CD8-positive, alpha-beta memory T cell (primary cell): ENCODE measurements around the gene PLA2G12A. TPM values are rescaled to one million over a fixed set of nuclear protein-coding genes. Genes with fewer than 3 reads are reported as not detected.

ENCODE experiments used
- CTCF ChIA-PET: fragments of 350-600 bp; sonication (Branson Sonifier 250); formaldehyde crosslinking; loops from one replicate; lab custom pipeline; 2021; ENCODE audit warnings: antibody characterized with exemption; lab: Charles Lee
- POLR2A ChIA-PET: fragments of 350-600 bp; sonication (Branson Sonifier 250); formaldehyde crosslinking; loops from one replicate; lab custom pipeline; 2021; ENCODE audit warnings: antibody characterized with exemption; lab: Charles Lee
- DNase-seq, 5 donors: peaks; one replicate each; pipeline versions ENCODE4 v3.0.0 to v3.0.0-alpha.2; 2020 to 2022; ENCODE audit warnings: mixed read lengths in 1 of 5
- H3K27ac ChIP-seq: one replicate; pipeline ENCODE4 v1.7.0; 2013; ENCODE audit warnings: low read depth, mild to moderate bottlenecking, low read length, moderate library complexity
- H3K27me3 ChIP-seq: 2 replicates; pipeline ENCODE4 v1.7.0; 2013; ENCODE audit warnings: low read length, mild to moderate bottlenecking; ENCODE audit not compliant: insufficient read depth, poor library complexity, severe bottlenecking
- H3K36me3 ChIP-seq: 2 replicates; pipeline ENCODE4 v1.7.0; 2013; ENCODE audit warnings: mild to moderate bottlenecking, low read length, moderate library complexity; ENCODE audit not compliant: insufficient read depth
- H3K4me1 ChIP-seq: 2 replicates; pipeline ENCODE4 v1.7.0; 2013; ENCODE audit warnings: mild to moderate bottlenecking, low read length, moderate library complexity; ENCODE audit not compliant: insufficient read depth
- H3K4me3 ChIP-seq: 2 replicates; pipeline ENCODE4 v1.7.0; 2013; ENCODE audit warnings: mild to moderate bottlenecking, low read length
- H3K9me3 ChIP-seq: 2 replicates; pipeline ENCODE4 v1.7.0; 2013; ENCODE audit warnings: mild to moderate bottlenecking, low read length
- H3K27ac Mint-ChIP-seq, 8 donors: one replicate each; pipeline ENCODE4 v1.8.0; 2020 to 2021; ENCODE audit warnings: mixed read lengths in 8 of 8, mild to moderate bottlenecking in 6 of 8, inconsistent platforms in 3 of 8, moderate library complexity in 3 of 8
- H3K27me3 Mint-ChIP-seq, 2 donors: one replicate each; pipeline ENCODE4 v1.8.0; 2020 to 2021; ENCODE audit warnings: mixed read lengths in 2 of 2, mild to moderate bottlenecking in 1 of 2, moderate library complexity in 1 of 2
- H3K36me3 Mint-ChIP-seq, 3 donors: one replicate each; pipeline ENCODE4 v1.8.0; 2020 to 2021; ENCODE audit warnings: mixed read lengths in 3 of 3, inconsistent platforms in 1 of 3, mild to moderate bottlenecking in 1 of 3
- H3K4me1 Mint-ChIP-seq, 3 donors: one replicate each; pipeline ENCODE4 v1.8.0; 2020 to 2021; ENCODE audit warnings: mixed read lengths in 3 of 3, inconsistent platforms in 1 of 3, mild to moderate bottlenecking in 1 of 3
- H3K4me3 Mint-ChIP-seq, 7 donors: one replicate each; pipeline ENCODE4 v1.8.0; 2020 to 2021; ENCODE audit warnings: mixed read lengths in 7 of 7, mild to moderate bottlenecking in 6 of 7, moderate library complexity in 4 of 7, inconsistent platforms in 2 of 7
- H3K9me3 Mint-ChIP-seq, 5 donors: one replicate each; pipeline ENCODE4 v1.8.0; 2020 to 2022; ENCODE audit warnings: mixed read lengths in 5 of 5, mild to moderate bottlenecking in 3 of 5, moderate library complexity in 2 of 5, inconsistent platforms in 1 of 5
- polyA plus RNA-seq: library from polyadenylated mRNA; unstranded; fragments of 300-500 nt; fragmentation: Illumina TruSeq; gene quantifications from one replicate; pipeline ENCODE4 v1.2.3, GENCODE V29; 2021
- total RNA-seq, 2 experiments: library from RNA; stranded (reverse); gene quantifications; one replicate each; pipeline ENCODE4 v1.2.3, GENCODE V29; 2021

PLA2G12A gene
- total and polyA plus RNA-seq, 3 experiments from 2014 or later = 16.8 to 44.5 (median 23.0) TPM

GRCh38 chr4:109673303-109673702 lies 56.6 kb downstream of the PLA2G12A start:
- Mint-ChIP-seq H3K36me3 (peaks cover 12 to 52% (median 18%) of the 10 kb centered on the region in 3 donors), H3K4me1 (peaks cover 31 to 64% (median 40%) of the 10 kb centered on the region in 3 donors), H3K27ac (no peak overlapping the region), H3K27me3 (no peaks in the 10 kb centered on the region), H3K9me3 (peaks cover 0 to 7% (median 3%) of the 10 kb centered on the region in 5 donors), H3K4me3 (peak overlapping the region in 1 of 7 donors; percentile 13)
- ChIA-PET CTCF (interaction anchor here (1.5 kb wide), 1 partner anchor 11 kb away, joined by 3 read pairs; no protein-coding TSS in a partner anchor), POLR2A (no interaction called here)
- H3K27me3 ChIP-seq = no peaks in the 10 kb centered on the region
- H3K4me1 ChIP-seq = peaks cover 16% of the 10 kb centered on the region
- H3K27ac ChIP-seq = no peak overlapping the region
- no peak for DNase-seq
- H3K9me3 ChIP-seq = no peaks in the 10 kb centered on the region
- H3K36me3 ChIP-seq = no peaks in the 10 kb centered on the region
- H3K4me3 ChIP-seq = no peak overlapping the region

DNA sequence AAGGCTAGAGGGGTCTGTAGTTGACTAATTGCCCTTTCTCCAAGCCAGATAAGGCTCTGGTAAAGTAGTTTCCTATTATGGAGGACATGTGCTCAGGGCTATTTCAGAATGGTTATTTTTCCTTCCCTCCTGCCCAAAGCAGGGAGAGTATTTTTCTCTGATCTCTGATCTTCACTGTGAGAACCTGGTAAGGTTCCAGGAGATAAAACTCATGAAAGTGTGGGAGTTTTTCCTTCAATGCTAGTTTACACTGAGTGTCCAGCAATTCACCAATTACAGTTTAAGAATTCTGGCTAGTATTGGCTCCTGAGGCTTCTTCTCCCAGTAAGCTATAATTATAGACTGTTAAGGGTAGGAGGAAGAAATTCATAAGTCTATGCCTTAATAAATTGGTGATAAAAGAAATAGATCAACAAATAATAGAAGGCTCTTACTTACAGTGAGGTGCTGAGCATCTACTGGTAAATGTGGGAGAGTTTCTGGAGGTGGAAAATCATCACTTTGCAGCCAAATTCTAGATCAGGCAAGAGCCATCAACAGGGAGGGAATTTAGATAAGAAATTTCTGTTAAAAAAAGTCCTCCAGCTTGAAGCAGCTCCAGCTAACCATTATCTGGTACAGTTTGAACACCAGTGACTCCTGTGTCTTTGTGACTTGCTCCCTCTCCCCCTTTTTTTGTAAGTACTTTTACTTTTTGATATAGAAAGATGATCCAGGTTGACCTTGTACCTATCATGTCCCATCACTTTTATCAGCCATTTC lies 57.5 kb downstream of the PLA2G12A start:
- Histone ChIP-seq H3K36me3 (no peaks in the 10 kb centered on the region), H3K4me1 (peaks cover 21% of the 10 kb centered on the region), H3K4me3 (no peak overlapping the region), H3K27ac (no peak overlapping the region), H3K9me3 (no peaks in the 10 kb centered on the region), H3K27me3 (no peaks in the 10 kb centered on the region)
- H3K27ac Mint-ChIP-seq = no peak overlapping the region
- peaks cover 0 to 7% (median 3%) of the 10 kb centered on the region in 5 donors for H3K9me3 Mint-ChIP-seq
- no peak for DNase-seq
- no peak overlapping the region for H3K4me3 Mint-ChIP-seq
- peaks cover 37 to 73% (median 49%) of the 10 kb centered on the region in 3 donors for H3K4me1 Mint-ChIP-seq
- H3K36me3 Mint-ChIP-seq = peaks cover 12 to 51% (median 18%) of the 10 kb centered on the region in 3 donors
- H3K27me3 Mint-ChIP-seq = no peaks in the 10 kb centered on the region
- CTCF ChIA-PET = interaction anchor here (1.8 kb wide), 1 partner anchor 26 kb away, joined by 4 read pairs; no protein-coding TSS in a partner anchor
- POLR2A ChIA-PET = no interaction called here

GRCh38 chr4:109671350-109671749 lies 58.5 kb downstream of the PLA2G12A start:
- POLR2A ChIA-PET = no interaction called here
- Mint-ChIP-seq H3K27me3 (no peaks in the 10 kb centered on the region), H3K4me1 (peaks cover 44 to 73% (median 50%) of the 10 kb centered on the region in 3 donors), H3K4me3 (no peak overlapping the region), H3K36me3 (peaks cover 10 to 46% (median 18%) of the 10 kb centered on the region in 3 donors), H3K27ac (peak overlapping the region in 2 of 8 donors; percentile 35 to 44), H3K9me3 (peaks cover 0 to 7% (median 3%) of the 10 kb centered on the region in 5 donors)
- CTCF ChIA-PET = interaction anchor here (1.8 kb wide), 1 partner anchor 25 kb away, joined by 4 read pairs; no protein-coding TSS in a partner anchor
- Histone ChIP-seq H3K9me3 (no peaks in the 10 kb centered on the region), H3K27me3 (no peaks in the 10 kb centered on the region), H3K4me3 (no peak overlapping the region), H3K36me3 (no peaks in the 10 kb centered on the region), H3K27ac (no peak overlapping the region), H3K4me1 (peaks cover 25% of the 10 kb centered on the region)
- DNase-seq = no peak

DNA sequence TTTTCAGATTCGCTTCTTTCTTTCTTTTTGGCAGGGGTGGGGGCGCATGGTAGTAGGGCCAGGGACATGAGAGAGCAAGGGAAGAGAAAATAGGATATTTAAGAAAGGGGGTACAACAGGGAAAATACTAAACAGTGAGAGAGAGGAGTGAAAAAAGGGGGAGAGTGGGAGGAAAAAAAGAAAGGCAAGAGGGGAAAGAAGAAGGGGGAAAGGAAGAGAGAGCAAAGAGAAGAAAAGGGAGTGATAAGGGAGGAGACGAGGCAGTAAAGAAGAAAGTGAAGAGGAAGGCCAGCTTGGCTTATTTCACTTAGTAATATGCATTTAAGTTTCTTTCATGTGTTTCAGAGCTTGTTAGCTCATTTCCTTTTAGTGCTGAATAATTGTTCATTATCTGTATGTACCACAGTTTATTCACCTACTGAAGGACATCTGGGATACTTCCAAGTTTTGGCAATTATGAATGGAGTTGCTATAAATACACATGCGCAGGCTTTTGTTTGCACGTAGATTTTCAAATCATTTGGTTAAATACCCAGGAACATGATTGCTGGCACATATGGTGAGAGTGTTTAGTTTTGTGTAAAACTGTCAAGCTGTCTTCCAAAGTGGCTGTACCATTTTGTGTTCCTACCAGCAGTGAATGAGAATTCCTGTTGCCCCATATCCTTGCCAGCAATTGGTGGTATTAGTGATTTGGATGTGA lies 63.9 kb downstream of the PLA2G12A start:
- peaks cover 0 to 2% (median 0%) of the 10 kb centered on the region in 5 donors for H3K9me3 Mint-ChIP-seq
- no peaks in the 10 kb centered on the region for H3K36me3 ChIP-seq
- ChIA-PET POLR2A (no interaction called here), CTCF (interaction anchor here (1.6 kb wide), 1 partner anchor 10 kb away, joined by 5 read pairs; no protein-coding TSS in a partner anchor)
- no peaks in the 10 kb centered on the region for H3K27me3 Mint-ChIP-seq
- H3K9me3 ChIP-seq = no peaks in the 10 kb centered on the region
- no peaks in the 10 kb centered on the region for H3K27me3 ChIP-seq
- H3K4me1 ChIP-seq = peaks cover 33% of the 10 kb centered on the region
- no peak overlapping the region for H3K27ac ChIP-seq
- H3K36me3 Mint-ChIP-seq = peaks cover 4 to 54% (median 7%) of the 10 kb centered on the region in 3 donors
- no peak overlapping the region for H3K4me3 Mint-ChIP-seq
- H3K4me1 Mint-ChIP-seq = peaks cover 39 to 65% (median 45%) of the 10 kb centered on the region in 3 donors
- DNase-seq = no peak
- H3K27ac Mint-ChIP-seq = peak overlapping the region in 2 of 8 donors; percentile 10 to 90
- no peak overlapping the region for H3K4me3 ChIP-seq

- CTCF ChIA-PET = interaction anchor here (1.1 to 1.5 kb wide), 2 partner anchors 11 to 15 kb away, joined by 3 read pairs; no protein-coding TSS in a partner anchor
- Mint-ChIP-seq H3K27me3 (no peaks in the 10 kb centered on the region), H3K4me1 (peaks cover 29 to 53% (median 33%) of the 10 kb centered on the region in 3 donors), H3K36me3 (peaks cover 0 to 61% (median 4%) of the 10 kb centered on the region in 3 donors), H3K27ac (peak overlapping the region in 2 of 8 donors; percentile 17 to 51), H3K9me3 (no peaks in the 10 kb centered on the region), H3K4me3 (no peak overlapping the region)
- H3K27me3 ChIP-seq = no peaks in the 10 kb centered on the region
- POLR2A ChIA-PET = no interaction called here
- H3K4me3 ChIP-seq = no peak overlapping the region
- DNase-seq = no peak
- peaks cover 19% of the 10 kb centered on the region for H3K4me1 ChIP-seq
- no peaks in the 10 kb centered on the region for H3K9me3 ChIP-seq
- H3K27ac ChIP-seq = no peak overlapping the region
- peaks cover 5% of the 10 kb centered on the region for H3K36me3 ChIP-seq
Measured at GRCh38 chr4:109662771-109663170, 67.1 kb downstream of the PLA2G12A start.

- peaks cover 0 to 61% (median 4%) of the 10 kb centered on the region in 3 donors for H3K36me3 Mint-ChIP-seq
Measured at GRCh38 chr4:109662116-109662515, 67.8 kb downstream of the PLA2G12A start.

More at GRCh38 chr4:109662116-109662515, 67.8 kb downstream of the PLA2G12A start:
- H3K4me3 ChIP-seq = no peak overlapping the region
- ChIA-PET CTCF (interaction anchor here (1.1 to 1.5 kb wide), 2 partner anchors 12 to 14 kb away, joined by 3 read pairs; no protein-coding TSS in a partner anchor), POLR2A (no interaction called here)
- H3K4me1 Mint-ChIP-seq = peaks cover 27 to 51% (median 34%) of the 10 kb centered on the region in 3 donors
- no peak for DNase-seq
- H3K27me3 Mint-ChIP-seq = no peaks in the 10 kb centered on the region
- H3K36me3 ChIP-seq = peaks cover 5% of the 10 kb centered on the region
- peaks cover 19% of the 10 kb centered on the region for H3K4me1 ChIP-seq
- no peaks in the 10 kb centered on the region for H3K9me3 Mint-ChIP-seq
- peak overlapping the region in 4 of 8 donors; percentile 17 to 59 (median 32) for H3K27ac Mint-ChIP-seq
- H3K27ac ChIP-seq = no peak overlapping the region
- H3K4me3 Mint-ChIP-seq = no peak overlapping the region
- no peaks in the 10 kb centered on the region for H3K27me3 ChIP-seq
- no peaks in the 10 kb centered on the region for H3K9me3 ChIP-seq
